CD1c-positive myeloid dendritic cell (primary cell): ENCODE results near the gene SGTA.

Source experiments
- DNase-seq: peaks from one replicate; pipeline ENCODE4 v3.0.0-alpha.2; 2016; ENCODE audit errors: extremely low spot score

Gene SGTA

DNA sequence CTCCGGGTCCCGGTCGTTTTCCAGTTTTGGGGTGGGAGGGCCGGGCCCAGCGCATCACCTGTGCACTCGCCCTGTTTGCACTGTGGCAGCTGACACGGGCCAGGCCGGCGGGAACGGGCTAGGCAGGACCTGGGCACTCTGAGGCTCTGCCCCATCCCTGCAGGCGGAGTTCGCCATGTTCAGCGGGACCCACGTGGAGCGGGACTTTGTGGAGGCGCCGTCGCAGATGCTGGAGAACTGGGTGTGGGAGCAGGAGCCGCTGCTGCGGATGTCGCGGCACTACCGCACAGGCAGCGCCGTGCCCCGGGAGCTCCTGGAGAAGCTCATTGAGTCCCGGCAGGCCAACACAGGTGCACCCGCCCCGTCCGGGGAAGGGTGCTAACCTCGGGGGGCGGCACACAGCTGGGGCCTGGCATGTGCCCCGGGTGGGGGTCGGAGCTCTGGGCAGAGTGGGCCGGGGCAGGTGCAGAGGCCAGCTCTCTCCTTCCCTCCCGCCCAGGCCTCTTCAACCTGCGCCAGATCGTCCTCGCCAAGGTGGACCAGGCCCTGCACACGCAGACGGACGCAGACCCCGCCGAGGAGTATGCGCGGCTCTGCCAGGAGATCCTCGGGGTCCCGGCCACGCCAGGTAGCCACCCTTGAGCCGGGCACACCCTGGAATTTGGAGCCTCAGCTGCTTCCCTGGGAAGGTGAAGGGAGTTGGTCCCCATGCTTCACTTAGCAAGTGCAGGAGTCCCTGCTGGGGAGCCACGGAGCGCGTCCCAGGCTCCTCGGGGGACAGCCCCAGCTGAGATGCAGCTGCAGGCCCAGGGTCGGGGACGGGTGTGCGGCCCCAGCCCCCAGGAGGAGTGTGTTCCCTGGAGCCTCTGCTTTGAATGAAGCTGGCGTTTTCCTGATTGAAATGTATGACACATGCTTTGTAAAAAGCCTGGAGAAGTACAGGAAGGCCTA, 27.3 kb upstream of the SGTA start:
- no peak for DNase-seq

DNA sequence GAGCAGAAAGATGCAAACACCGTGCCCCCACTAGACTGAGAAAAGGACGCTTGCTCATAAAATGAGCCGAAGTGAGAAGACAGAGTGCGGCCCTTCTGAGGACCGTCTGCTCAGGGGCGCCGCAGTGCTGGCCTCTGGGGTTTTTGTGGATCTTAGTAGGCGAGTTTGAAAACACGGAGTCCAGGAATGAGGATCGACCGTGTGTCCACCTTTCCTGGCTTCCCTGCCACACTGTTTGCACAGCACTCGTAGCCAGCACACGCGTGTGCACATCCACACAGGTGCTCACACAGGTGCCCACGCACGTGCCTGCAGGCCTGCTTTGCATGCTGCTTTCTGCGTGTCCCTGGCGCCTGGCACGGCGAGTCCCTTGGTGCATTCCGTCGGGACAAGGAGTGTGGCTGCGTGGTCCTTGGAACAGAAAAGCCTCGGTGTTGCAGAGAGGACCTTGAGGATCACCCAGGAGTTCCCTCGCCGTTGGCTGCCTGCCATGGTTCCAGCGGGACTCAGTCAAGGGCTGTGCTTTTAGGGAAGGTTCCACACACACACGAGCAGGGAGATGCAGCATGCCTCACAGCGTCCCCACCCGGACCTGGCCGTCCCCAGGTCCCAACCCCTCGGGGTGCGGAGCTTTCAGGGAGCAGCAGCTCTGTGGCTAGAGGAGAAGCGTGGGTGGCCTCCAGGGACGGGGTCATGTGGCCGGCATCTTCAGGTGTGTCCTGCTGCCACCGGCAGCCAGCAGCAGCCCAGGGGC, 26.5 kb upstream of the SGTA start:
- no peak for DNase-seq

- no peak for DNase-seq
Measured at GRCh38 chr19:2808129-2808941, 25.3 kb upstream of the SGTA start.

- no peak for DNase-seq
Measured at GRCh38 chr19:2807379-2808128, 24.5 kb upstream of the SGTA start.

DNA sequence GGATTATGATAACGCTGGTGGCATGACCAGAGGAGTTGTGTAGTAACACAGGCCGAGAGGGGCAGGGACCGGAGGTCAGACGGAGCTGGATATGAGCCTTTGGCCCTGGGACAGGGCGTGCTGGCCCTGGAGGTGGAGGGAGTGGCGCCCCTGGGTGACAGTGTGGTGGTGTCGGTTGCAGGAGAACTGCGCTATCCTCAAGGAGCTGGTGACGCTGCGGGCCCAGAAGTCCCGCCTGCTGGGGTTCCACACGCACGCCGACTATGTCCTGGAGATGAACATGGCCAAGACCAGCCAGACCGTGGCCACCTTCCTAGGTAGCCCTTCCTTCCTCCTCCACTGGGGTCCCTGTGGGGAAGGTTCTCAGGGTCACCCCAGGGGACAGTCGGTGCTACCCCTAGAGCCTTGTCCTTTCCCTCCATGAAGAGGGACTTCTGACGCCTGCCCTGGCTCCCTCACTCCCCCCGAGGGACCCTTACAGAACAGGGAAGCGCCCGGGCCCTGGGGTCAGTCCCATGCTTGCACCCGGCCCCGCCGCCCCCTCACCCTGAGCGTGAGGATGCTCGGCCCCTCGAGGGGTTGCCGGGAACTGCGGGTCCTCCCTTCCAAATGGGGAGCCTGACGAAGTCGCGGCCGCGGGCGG, 23.8 kb upstream of the SGTA start:
- DNase-seq, result no peak

DNA sequence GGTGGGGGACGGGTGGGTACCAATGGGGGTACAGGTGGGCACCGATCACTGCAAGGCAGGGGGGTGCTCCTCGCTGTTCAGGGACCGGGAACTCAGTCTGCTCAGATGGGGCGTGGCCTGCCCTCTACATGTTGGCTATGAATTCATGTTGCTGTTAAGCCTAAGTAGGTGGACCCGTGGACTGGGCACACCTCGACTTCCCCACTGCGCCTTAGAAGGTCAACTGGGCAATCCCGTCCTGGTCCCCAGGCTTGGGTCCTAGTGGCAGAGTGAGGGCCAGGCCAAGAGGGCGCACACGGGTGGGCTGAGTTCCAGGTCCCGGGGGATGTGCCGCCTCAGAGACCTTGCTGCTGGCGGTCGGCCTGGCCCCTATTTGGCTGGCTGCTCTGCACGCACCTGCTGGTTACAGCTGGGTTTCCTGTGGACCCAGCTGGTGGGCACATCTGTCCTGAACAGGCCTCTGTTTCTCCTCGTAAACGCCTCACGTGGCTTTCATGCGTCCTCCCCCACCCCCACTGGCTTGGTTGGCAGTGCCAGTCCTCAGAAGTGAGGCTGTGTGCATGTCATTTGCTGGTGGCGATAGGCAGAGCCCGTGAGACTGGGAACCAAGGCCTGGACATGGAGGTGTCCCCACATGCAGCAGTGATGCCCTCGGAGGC, 23.0 kb upstream of the SGTA start:
- no peak for DNase-seq

DNA sequence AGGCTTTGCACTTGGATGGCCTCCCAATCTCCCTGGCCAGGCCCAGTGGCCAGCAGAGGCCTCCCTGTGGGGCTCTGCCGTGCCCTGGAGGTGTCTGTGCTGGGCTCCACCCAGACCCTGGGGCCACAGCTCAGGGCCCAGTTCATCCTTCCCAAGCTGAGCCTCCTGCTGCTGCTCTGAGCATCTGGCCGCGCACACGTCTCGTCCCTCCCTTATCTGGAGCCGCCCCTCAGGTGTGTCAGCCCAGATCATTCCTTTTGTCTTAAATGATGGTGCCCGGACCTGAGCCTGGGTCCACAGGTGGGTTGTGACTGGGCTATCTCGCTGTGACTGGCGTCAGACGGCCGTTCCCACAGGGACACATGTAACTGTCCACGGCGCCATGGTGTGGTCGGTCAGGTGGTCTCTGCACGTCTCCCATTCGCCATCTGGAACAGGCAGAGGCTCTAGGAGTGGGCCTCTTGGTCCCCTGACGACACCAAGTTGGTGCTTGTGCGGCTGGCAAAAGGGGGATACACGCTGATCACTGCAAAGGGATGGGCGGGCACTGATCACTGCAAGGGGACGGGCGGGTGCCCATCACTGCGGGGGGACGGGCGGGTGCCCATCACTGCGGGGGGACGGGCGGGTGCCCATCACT, 22.3 kb upstream of the SGTA start:
- no peak for DNase-seq

GRCh38 chr19:2804156-2805004, 21.3 kb upstream of the SGTA start:
- no peak for DNase-seq

DNA sequence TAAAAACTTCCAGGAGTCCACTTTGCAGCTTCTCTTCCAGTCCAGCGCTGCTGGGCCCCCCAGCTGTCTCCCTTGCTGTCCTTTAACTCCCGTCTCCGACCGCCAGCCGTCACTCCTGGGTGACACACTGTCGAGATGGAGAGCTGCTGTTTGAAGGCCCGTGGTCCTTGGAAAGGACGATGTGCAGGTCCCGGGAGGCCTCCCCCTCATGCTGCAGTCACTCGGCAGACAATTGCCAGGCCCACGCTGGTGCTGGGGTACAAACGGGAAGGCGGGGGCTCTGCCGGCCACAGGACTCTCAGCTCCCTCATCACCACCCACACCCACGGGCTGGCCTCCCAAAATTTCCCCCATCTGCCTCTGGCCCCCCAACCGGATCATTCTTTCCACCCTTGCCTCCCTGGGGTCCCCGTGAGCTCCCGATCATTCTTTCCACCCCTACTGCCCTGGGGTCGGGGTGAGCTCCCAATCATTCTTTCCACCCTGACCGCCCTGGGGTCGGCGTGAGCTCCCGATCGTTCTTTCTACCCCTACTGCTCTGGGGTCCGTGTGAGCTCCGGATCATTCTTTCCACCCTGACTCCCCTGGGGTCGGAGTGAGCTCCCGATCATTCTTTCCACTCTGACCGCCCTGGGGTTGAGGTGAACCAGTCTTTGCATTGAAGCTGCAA, 20.5 kb upstream of the SGTA start:
- DNase-seq, result no peak

- DNase-seq, result no peak
Measured at GRCh38 chr19:2802826-2803225, 19.8 kb upstream of the SGTA start.

DNA sequence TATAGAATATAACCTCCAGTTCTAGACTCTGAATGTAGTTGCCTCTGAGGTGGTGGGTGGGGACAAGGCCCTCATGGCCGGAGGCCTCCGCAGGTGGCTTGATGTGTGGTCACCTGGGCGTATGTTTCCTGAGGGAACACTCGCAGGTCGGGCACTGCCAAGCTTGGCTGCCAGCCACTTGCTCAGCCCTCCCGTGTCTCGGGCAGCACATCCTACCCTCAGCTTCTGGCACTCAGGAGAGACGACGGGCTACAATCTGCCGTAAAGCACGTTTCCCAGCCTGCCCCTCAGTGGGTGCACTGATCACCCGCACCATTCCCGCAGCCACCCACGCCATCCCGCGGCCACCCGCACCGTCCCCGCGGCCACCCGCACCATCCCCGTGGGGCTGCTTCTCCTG, 17.4 kb upstream of the SGTA start:
- DNase-seq, result no peak

- DNase-seq, result no peak
Measured at GRCh38 chr19:2799273-2800020, 16.4 kb upstream of the SGTA start.

DNA sequence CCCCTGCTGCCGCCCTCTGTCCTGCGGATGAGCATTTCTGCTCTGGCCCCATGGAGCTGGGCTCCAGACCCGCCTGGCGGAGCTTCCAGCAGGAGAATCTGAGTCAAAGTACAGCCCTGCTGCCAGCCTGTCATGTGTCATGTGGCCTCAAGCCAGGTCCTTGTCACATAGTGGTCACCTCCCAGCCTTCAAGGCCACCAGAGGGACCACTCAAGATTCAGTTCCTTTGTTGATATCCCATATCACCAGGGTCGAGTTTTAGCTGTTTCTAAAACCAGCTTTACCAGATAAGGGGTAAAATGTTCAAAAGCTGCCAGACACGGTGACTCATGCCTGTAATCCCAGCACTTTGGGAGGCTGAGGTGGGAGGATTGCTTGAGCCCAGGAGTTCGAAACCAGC, 15.7 kb upstream of the SGTA start:
- DNase-seq, result no peak

GRCh38 chr19:2798158-2798685, 15.1 kb upstream of the SGTA start:
- DNase-seq, result no peak

DNA sequence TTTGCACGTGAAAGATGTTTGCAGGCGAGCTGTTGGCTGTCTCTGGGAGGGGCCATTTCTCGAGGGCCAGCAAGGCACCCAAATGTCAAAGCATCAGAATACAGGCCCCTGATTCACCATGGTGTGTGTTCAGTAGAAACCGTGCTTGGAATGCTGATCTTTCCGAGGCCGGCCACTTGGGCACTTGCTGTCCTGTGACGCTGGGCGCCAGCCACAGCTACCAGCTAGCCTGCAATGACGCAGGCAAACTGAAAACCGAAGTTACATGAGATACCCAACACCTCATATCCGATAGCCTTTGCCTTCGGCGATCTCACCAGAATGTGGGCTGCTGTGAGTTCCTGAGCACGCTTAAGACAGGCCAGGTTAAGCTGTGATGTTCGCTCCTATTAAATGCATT, 14.2 kb upstream of the SGTA start:
- DNase-seq, result no peak

DNA sequence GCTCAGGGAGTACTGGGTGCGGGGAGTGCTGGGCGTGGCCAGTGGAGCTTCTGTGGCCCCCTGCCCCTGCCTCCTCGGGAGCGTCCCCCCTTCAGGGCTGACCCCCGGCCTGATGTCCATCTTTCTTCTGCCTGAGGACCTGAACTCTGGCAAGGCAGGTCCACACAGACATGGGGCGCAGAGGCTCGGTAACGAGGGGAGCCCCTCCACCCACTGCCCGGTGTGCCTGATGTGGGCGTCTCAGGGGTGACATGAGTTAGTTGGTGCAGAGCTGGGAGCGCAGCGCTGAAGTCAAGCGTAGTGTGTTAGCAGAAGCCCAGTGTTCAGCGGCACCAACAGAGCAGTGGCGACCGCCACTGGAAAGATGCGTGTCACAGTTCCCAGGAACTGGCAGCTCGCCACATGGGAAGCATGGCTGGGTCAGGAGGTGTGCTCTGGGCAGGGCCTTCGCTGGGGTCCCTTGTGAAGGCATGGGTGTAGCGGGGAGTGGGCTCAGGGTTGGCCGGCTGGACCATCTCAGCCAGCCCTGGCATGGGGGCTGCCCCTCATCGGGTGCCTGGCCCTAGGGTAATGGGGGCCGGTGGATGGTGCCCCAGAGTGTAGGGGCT, 13.7 kb upstream of the SGTA start:
- DNase-seq, result no peak
